IMR-90 (cell line): Measurements from ENCODE around the gene PPM1H. TPM values are rescaled to one million over a fixed set of nuclear protein-coding genes. Genes with fewer than 3 reads are reported as not detected.

Experiments
- ATAC-seq: fragments of 200-7000 bp; cut with Tn5 transposase; 2 replicates; pipeline ENCODE4 v1.9.1; 2020; ENCODE audit warnings: low read depth, mild to moderate bottlenecking, moderate library complexity
- BruUV-seq: library from RNA; stranded (reverse); fragments of 400-500 nt; replicated peaks from 2 replicates; lab custom pipeline; 2021; lab: Mats Ljungman, UMichigan
- CTCF ChIA-PET: fragments of 300-600 bp; formaldehyde crosslinking; extraction: SDS; loops from one replicate; lab custom pipeline; 2021; ENCODE audit warnings: antibody characterized with exemption; lab: Yijun Ruan, JAX
- POLR2A ChIA-PET: fragments of 300-600 bp; sonication (Branson Sonifier 250); formaldehyde crosslinking; loops from one replicate; lab custom pipeline; 2022; ENCODE audit warnings: antibody characterized with exemption; ENCODE audit not compliant: unreplicated experiment; lab: Charles Lee
- DNase-seq: peaks from one replicate; pipeline ENCODE4 v3.0.0; 2013
- H2AFZ ChIP-seq: replicated peaks from 2 replicates; pipeline ENCODE3; 2013; ENCODE audit warnings: low read length, mild to moderate bottlenecking; ENCODE audit not compliant: poor library complexity
- H2AK5ac ChIP-seq: 2 replicates; pipeline ENCODE4 v1.6.1; 2013; ENCODE audit warnings: low read depth, low read length, inconsistent platforms
- H2AK9ac ChIP-seq: replicated peaks from 2 replicates; pipeline ENCODE3; 2013; ENCODE audit warnings: mild to moderate bottlenecking, low read depth, low read length, moderate library complexity; ENCODE audit not compliant: poor library complexity
- H2BK120ac ChIP-seq: 2 replicates; pipeline ENCODE4 v1.6.1; 2013; ENCODE audit warnings: low read depth, low read length, inconsistent platforms
- H2BK15ac ChIP-seq: 3 replicates; pipeline ENCODE4 v1.6.1; 2013; ENCODE audit warnings: low read depth, low read length, inconsistent platforms
- H2BK20ac ChIP-seq: 2 replicates; pipeline ENCODE4 v1.6.1; 2013; ENCODE audit warnings: low read depth, mild to moderate bottlenecking, inconsistent platforms, low read length, moderate library complexity
- H2BK5ac ChIP-seq: 2 replicates; pipeline ENCODE4 v1.6.1; 2013; ENCODE audit warnings: mild to moderate bottlenecking, low read depth, low read length, inconsistent platforms; ENCODE audit not compliant: poor library complexity, severe bottlenecking
- H3K14ac ChIP-seq: replicated peaks from 2 replicates; pipeline ENCODE4 v1.6.1; 2013; ENCODE audit warnings: low read depth, low read length, inconsistent platforms
- H3K18ac ChIP-seq: 2 replicates; pipeline ENCODE4 v1.6.1; 2013; ENCODE audit warnings: low read depth, low read length, control low read depth
- H3K23ac ChIP-seq: 2 replicates; pipeline ENCODE4 v1.6.1; 2013; ENCODE audit warnings: low read depth, low read length, inconsistent platforms
- H3K27ac ChIP-seq: 2 replicates; pipeline ENCODE4 v1.5.1; 2013; ENCODE audit warnings: mild to moderate bottlenecking, control low read depth, low read length; ENCODE audit not compliant: insufficient read depth
- H3K27me3 ChIP-seq: 2 replicates; pipeline ENCODE4 v1.6.1; 2013; ENCODE audit warnings: low read length; ENCODE audit not compliant: control insufficient read depth, insufficient read depth
- H3K36me3 ChIP-seq: 2 replicates; pipeline ENCODE4 v1.6.1; 2013; ENCODE audit warnings: low read length, mixed read lengths; ENCODE audit not compliant: control insufficient read depth, insufficient read depth
- H3K4ac ChIP-seq: 2 replicates; pipeline ENCODE4 v1.6.1; 2013; ENCODE audit warnings: low read depth, low read length, inconsistent platforms
- H3K4me1 ChIP-seq: 2 replicates; pipeline ENCODE4 v1.6.1; 2013; ENCODE audit warnings: low read length, mixed read lengths; ENCODE audit not compliant: control insufficient read depth, insufficient read depth
- H3K4me2 ChIP-seq: 2 replicates; pipeline ENCODE4 v1.6.1; 2013; ENCODE audit warnings: low read depth, mild to moderate bottlenecking, control low read depth, low read length, moderate library complexity
- H3K4me3 ChIP-seq: 2 replicates; pipeline ENCODE4 v1.5.1; 2013; ENCODE audit warnings: low read depth, mild to moderate bottlenecking, control low read depth, low read length, moderate library complexity; ENCODE audit not compliant: insufficient read depth
- H3K56ac ChIP-seq: 2 replicates; pipeline ENCODE4 v1.6.1; 2013; ENCODE audit warnings: low read length, inconsistent platforms; ENCODE audit not compliant: insufficient read depth; ENCODE audit errors: extremely low read depth
- H3K79me1 ChIP-seq, 2 experiments: 2 replicates each; pipeline ENCODE4 v1.6.1; 2013; ENCODE audit warnings: low read length in 2 of 2, inconsistent platforms in 1 of 2, low read depth in 1 of 2
- H3K9ac ChIP-seq: 2 replicates; pipeline ENCODE4 v1.6.1; 2013; ENCODE audit warnings: low read depth, low read length, control low read depth
- H3K9me1 ChIP-seq: 2 replicates; pipeline ENCODE4 v1.6.1; 2013; ENCODE audit warnings: low read length, inconsistent platforms; ENCODE audit not compliant: insufficient read depth
- H3K9me3 ChIP-seq: 2 replicates; pipeline ENCODE4 v1.6.1; 2013; ENCODE audit warnings: low read length; ENCODE audit not compliant: control insufficient read depth, insufficient read depth
- H4K20me1 ChIP-seq: 2 replicates; pipeline ENCODE4 v1.6.1; 2013; ENCODE audit warnings: low read length, inconsistent platforms; ENCODE audit not compliant: insufficient read depth
- H4K5ac ChIP-seq: 2 replicates; pipeline ENCODE4 v1.6.1; 2013; ENCODE audit warnings: mild to moderate bottlenecking, low read depth, low read length, control low read depth
- H4K8ac ChIP-seq, 2 experiments: 2 replicates each; pipeline ENCODE4 v1.6.1; 2013; ENCODE audit warnings: low read depth in 2 of 2, low read length in 2 of 2, control low read depth in 1 of 2, inconsistent platforms in 1 of 2
- H4K91ac ChIP-seq: 2 replicates; pipeline ENCODE4 v1.6.1; 2013; ENCODE audit warnings: low read depth, low read length, inconsistent platforms; ENCODE audit not compliant: insufficient read depth
- BHLHE40 ChIP-seq: fragments of 150-350 bp; IDR thresholded peaks from 2 replicates; pipeline ENCODE4 v1.6.1; 2016; ENCODE audit warnings: mild to moderate bottlenecking, low read depth, low read length
- CEBPB ChIP-seq: IDR thresholded peaks from 2 replicates; pipeline ENCODE4 v1.6.1; 2012; ENCODE audit warnings: low read depth, low read length, improper control_type of control experiment
- CHD1 ChIP-seq: IDR thresholded peaks from 2 replicates; pipeline ENCODE4 v1.6.1; 2012; ENCODE audit warnings: low read depth, low read length, improper control_type of control experiment
- FOS ChIP-seq: fragments of 150-350 bp; IDR thresholded peaks from 2 replicates; pipeline ENCODE4 v1.6.1; 2016; ENCODE audit warnings: low read depth, low read length
- MAFK ChIP-seq: IDR thresholded peaks from 2 replicates; pipeline ENCODE4 v1.6.1; 2012; ENCODE audit warnings: low read depth, low read length, improper control_type of control experiment
- MAZ ChIP-seq: IDR thresholded peaks from 2 replicates; pipeline ENCODE4 v1.6.1; 2012; ENCODE audit warnings: low read depth, mild to moderate bottlenecking, low read length, improper control_type of control experiment, moderate library complexity, borderline replicate concordance
- MXI1 ChIP-seq: IDR thresholded peaks from 2 replicates; pipeline ENCODE4 v1.6.1; 2012; ENCODE audit warnings: low read depth, mild to moderate bottlenecking, low read length, moderate library complexity, borderline replicate concordance
- NFE2L2 ChIP-seq: fragments of 150-350 bp; IDR thresholded peaks from 2 replicates; pipeline ENCODE4 v1.6.1; 2016; ENCODE audit warnings: low read depth, mild to moderate bottlenecking, low read length
- POLR2A ChIP-seq: IDR thresholded peaks from 2 replicates; pipeline ENCODE4 v1.6.1; 2012; ENCODE audit warnings: mild to moderate bottlenecking, low read depth, low read length
- RAD21 ChIP-seq: IDR thresholded peaks from 2 replicates; pipeline ENCODE4 v1.6.1; 2012; ENCODE audit warnings: low read length, improper control_type of control experiment
- RCOR1 ChIP-seq: IDR thresholded peaks from 2 replicates; pipeline ENCODE4 v1.6.1; 2012; ENCODE audit warnings: mild to moderate bottlenecking, low read length, improper control_type of control experiment; ENCODE audit not compliant: insufficient replicate concordance
- RFX5 ChIP-seq: IDR thresholded peaks from 2 replicates; pipeline ENCODE4 v1.8.0; 2012; ENCODE audit warnings: low read depth, mild to moderate bottlenecking, low read length, moderate library complexity
- SMC3 ChIP-seq: fragments of 150-350 bp; IDR thresholded peaks from 2 replicates; pipeline ENCODE4 v1.6.1; 2016; ENCODE audit warnings: low read depth, mild to moderate bottlenecking, antibody characterized with exemption, low read length, moderate library complexity
- WGBS, 2 experiments: methylation state at CpG; one replicate each; pipeline versions ENCODE4 v1.1.5 to v1.1.7; 2013; ENCODE audit warnings: missing lambda C conversion rate in 2 of 2; ENCODE audit not compliant: insufficient read length in 1 of 2; ENCODE audit errors: extremely low coverage in 2 of 2; 5-methylcytosine and 5-hydroxymethylcytosine counted together
- dilution Hi-C: fragments of 300-500 bp; cut with HindIII; formaldehyde crosslinking; loops from one replicate; pipeline ENCODE4 v1.14.3; 2018; ENCODE audit warnings: low sequenced_read_pairs; ENCODE audit not compliant: unreplicated experiment
- in situ Hi-C: fragments of 300-500 bp; cut with MboI; formaldehyde crosslinking; loops from 3 replicates; pipeline ENCODE4 v1.14.3; 2019; ENCODE audit warnings: low sequenced_read_pairs, inconsistent platforms, mixed read lengths
- intact Hi-C: fragments of 100-400 bp; cut with micrococcal nuclease; formaldehyde crosslinking; loops from 2 replicates; pipeline ENCODE4 v1.10.0; 2022
- polyA plus RNA-seq, 3 experiments: library from polyadenylated mRNA; depleted of rRNA; stranded (reverse); fragments of >200 nt; gene quantifications; 2 replicates each; pipeline ENCODE4 v1.2.3, GENCODE V29; 2012; ENCODE audit warnings: low replicate concordance in 1 of 3
- total RNA-seq: library from RNA; depleted of rRNA; stranded (reverse); fragments of >200 nt; gene quantifications from 2 replicates; pipeline ENCODE4 v1.2.3, GENCODE V29; 2012
- TF ChIP-seq, protein P1 (sequence below): fragments of 150-350 bp; IDR thresholded peaks from 2 replicates; pipeline ENCODE4 v1.6.1; 2016; ENCODE audit warnings: low read depth, mild to moderate bottlenecking, low read length, moderate library complexity, borderline replicate concordance
- TF ChIP-seq, protein P2 (sequence below): conservative IDR thresholded peaks from 2 replicates; pipeline ENCODE4 v1.5.1; 2012; ENCODE audit warnings: mild to moderate bottlenecking, low read depth, low read length, improper control_type of control experiment
- TF ChIP-seq, protein P3 (sequence below): fragments of 150-350 bp; IDR thresholded peaks from 2 replicates; pipeline ENCODE4 v1.6.1; 2017; ENCODE audit warnings: mild to moderate bottlenecking, antibody characterized with exemption, low read length, low read depth

The PPM1H gene
- total and polyA plus RNA-seq, 2 of the 4 experiments (the other 2 are of a cell fraction): 0.14 to 0.18 TPM

DNA sequence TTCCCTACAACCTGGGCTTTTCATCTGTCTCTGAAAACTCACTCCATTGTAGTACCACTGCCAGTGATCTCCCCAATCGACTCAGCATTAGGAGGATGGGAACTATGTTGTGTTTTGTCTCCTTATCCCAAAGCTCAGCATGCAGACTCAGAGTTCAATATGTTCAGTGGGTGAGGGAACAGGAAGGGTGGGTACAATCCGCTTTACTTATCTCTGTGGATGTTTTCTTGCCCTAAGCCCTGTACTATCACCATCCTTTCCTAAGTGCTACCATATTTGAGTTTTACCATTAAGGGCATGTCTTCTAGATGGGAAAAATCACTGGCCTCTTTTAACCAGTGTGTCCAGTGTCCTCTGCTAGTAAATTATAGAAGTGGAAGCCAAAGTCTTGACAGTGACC is 107.1 kb downstream of the PPM1H start:
- Histone ChIP-seq H3K27me3 (peaks cover 11% of the 10 kb centered on the region), H4K91ac (no peak overlapping the region), H2AFZ (no peak overlapping the region), H3K4me2 (no peak overlapping the region), H3K79me1 (no peaks in the 10 kb centered on the region), H3K27ac (no peak overlapping the region), H3K9me1 (no peaks in the 10 kb centered on the region), H3K14ac (no peak overlapping the region), H3K9me3 (no peaks in the 10 kb centered on the region), H3K56ac (no peak overlapping the region), H2BK5ac (no peak overlapping the region), H2AK9ac (no peak overlapping the region), H3K36me3 (no peaks in the 10 kb centered on the region), H3K4ac (no peak overlapping the region), H3K4me3 (no peak overlapping the region), H3K9ac (no peak overlapping the region), H3K23ac (no peak overlapping the region), H2AK5ac (no peak overlapping the region), H3K4me1 (no peaks in the 10 kb centered on the region), H2BK20ac (no peak overlapping the region), H2BK120ac (no peak overlapping the region), H2BK15ac (no peak overlapping the region), H4K20me1 (no peaks in the 10 kb centered on the region), H4K5ac (no peak overlapping the region), H3K18ac (no peak overlapping the region), H4K8ac (no peak overlapping the region)
- dilution Hi-C loops: no loop called here
- no TSS peak for BruUV-seq
- ATAC-seq (no peak), DNase-seq (no peak)
- no peak for TF ChIP-seq MAZ
- TF ChIP-seq, protein P1, sequence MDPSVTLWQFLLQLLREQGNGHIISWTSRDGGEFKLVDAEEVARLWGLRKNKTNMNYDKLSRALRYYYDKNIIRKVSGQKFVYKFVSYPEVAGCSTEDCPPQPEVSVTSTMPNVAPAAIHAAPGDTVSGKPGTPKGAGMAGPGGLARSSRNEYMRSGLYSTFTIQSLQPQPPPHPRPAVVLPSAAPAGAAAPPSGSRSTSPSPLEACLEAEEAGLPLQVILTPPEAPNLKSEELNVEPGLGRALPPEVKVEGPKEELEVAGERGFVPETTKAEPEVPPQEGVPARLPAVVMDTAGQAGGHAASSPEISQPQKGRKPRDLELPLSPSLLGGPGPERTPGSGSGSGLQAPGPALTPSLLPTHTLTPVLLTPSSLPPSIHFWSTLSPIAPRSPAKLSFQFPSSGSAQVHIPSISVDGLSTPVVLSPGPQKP: no peak
- TF ChIP-seq, protein P2, sequence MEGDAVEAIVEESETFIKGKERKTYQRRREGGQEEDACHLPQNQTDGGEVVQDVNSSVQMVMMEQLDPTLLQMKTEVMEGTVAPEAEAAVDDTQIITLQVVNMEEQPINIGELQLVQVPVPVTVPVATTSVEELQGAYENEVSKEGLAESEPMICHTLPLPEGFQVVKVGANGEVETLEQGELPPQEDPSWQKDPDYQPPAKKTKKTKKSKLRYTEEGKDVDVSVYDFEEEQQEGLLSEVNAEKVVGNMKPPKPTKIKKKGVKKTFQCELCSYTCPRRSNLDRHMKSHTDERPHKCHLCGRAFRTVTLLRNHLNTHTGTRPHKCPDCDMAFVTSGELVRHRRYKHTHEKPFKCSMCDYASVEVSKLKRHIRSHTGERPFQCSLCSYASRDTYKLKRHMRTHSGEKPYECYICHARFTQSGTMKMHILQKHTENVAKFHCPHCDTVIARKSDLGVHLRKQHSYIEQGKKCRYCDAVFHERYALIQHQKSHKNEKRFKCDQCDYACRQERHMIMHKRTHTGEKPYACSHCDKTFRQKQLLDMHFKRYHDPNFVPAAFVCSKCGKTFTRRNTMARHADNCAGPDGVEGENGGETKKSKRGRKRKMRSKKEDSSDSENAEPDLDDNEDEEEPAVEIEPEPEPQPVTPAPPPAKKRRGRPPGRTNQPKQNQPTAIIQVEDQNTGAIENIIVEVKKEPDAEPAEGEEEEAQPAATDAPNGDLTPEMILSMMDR: no peak
- no peak for TF ChIP-seq POLR2A
- no peak for TF ChIP-seq RCOR1
- no peak for TF ChIP-seq CHD1
- TF ChIP-seq CEBPB: no peak
- no peak for TF ChIP-seq RAD21
- TF ChIP-seq, protein P3, sequence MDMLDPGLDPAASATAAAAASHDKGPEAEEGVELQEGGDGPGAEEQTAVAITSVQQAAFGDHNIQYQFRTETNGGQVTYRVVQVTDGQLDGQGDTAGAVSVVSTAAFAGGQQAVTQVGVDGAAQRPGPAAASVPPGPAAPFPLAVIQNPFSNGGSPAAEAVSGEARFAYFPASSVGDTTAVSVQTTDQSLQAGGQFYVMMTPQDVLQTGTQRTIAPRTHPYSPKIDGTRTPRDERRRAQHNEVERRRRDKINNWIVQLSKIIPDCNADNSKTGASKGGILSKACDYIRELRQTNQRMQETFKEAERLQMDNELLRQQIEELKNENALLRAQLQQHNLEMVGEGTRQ: no peak
- TF ChIP-seq SMC3: no peak
- no peak for TF ChIP-seq BHLHE40
- no peak for TF ChIP-seq FOS
- no peak for TF ChIP-seq RFX5
- no peak for TF ChIP-seq MAFK
- no peak for TF ChIP-seq MXI1
- TF ChIP-seq NFE2L2: no peak
- ChIA-PET CTCF (no interaction called here), POLR2A (no interaction called here)
- intact Hi-C loops: no loop called here
- in situ Hi-C loops: no loop called here
- WGBS, 2 experiments: no CpG with 5 or more reads among the region's 2 CpGs
